HG03103 (cell line): Measurements from ENCODE around the gene KRT6A.

Experiments used
- ATAC-seq: cut with Tn5 transposase; IDR thresholded peaks from one replicate; pipeline ENCODE4 v1.9.1; 2021; ENCODE audit warnings: low read depth; ENCODE audit not compliant: unreplicated experiment

The KRT6A gene

DNA sequence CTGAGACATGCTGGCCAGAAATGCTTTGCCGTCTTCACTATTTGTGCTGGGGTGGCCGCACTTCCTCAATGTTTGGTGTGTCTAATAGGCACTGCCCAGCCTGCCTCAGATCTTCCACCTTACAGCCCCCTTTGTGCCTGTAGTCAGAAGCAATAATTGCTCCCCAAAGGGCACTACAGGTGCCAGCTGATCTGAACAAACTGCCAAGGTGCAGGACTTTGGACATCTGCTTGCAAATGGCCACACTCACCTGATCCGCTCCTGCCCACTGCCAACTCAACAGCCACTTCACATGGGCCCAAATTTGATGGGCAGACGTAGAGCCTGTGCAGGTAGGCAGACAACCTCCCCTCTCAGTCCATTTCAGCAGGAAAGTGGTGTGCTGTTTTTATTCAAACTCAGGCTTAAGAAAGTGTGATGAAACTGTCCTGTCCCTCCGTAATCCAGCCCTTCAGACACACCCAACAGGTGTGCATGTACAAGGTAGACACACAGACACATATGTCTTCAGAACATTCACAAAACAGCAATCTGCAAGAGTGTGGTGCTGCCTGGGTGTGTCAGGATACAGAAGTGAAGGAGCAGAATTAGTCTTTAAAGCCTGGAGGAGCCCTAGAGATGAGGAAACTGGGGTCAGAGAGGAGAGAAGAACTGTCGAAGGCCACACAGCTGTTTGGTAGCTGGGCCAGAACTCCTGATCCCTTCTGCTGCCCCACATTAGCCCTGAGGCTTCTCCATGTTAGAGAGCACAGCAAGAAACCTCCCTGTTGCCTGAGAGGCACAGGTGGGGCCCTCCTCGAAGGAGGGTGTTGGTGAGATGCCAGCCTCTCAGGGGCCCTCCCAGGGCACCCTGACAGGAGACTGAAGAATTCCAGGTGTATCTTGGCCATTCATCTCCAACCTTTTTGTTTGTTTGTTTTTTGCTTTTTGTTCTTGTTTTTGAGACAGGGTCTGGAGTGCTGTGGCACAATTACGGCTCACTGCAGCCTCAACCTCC is 54.5 kb downstream of the KRT6A start:
- no peak for ATAC-seq

DNA sequence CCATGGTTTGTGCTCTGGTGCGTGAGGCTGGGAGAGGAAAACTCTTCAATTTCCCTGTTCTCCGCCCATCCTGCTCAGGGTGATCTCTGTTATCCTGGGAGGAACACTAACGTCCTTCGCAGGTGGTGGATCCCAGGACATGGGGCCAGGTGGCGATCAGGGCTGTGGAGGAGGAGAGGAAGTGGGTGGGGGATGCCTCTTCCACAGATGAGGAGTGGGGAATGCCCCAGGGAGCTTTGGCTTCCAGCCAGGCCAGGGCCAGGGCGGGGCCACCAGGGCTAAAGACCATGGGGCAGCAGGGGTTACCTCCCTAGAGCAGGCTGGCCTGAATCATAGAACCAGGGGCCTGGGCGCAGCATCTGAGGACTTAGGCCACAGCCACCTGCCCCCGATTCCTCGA is 55.5 kb downstream of the KRT6A start:
- ATAC-seq = no peak
